Skeletal muscle cell (primary cell): ENCODE results near the gene WSCD1.

Experiments
- DNase-seq: peaks from one replicate; pipeline ENCODE4 v3.0.0-alpha.2; 2010; ENCODE audit warnings: low read depth
- H3K4me3 ChIP-seq: 2 replicates; pipeline ENCODE4 v1.5.1; 2011; ENCODE audit warnings: low read depth, mild to moderate bottlenecking, control low read depth, low read length, moderate library complexity

WSCD1 gene

GRCh38 chr17:6069539-6070429 lies at the start of gene WSCD1:
WSCD1 (plus strand) TSS chr17:6070379; CDS start chr17:6080659, 10,280 bp downstream.
- no peak for DNase-seq
- peak within 1 kb of the TSS; percentile 54 for H3K4me3 ChIP-seq

- H3K4me3 ChIP-seq: no peak overlapping the region
- no peak for DNase-seq
These were observed 49.2 kb upstream of the WSCD1 start for GRCh38 chr17:6021011-6021400.

- H3K4me3 ChIP-seq: no peak overlapping the region
These were observed 48.6 kb upstream of the WSCD1 start for GRCh38 chr17:6021627-6022026.

GRCh38 chr17:6023036-6023831 lies 46.9 kb upstream of the WSCD1 start:
- DNase-seq: no peak
- H3K4me3 ChIP-seq: no peak overlapping the region

More at GRCh38 chr17:6021627-6022026, 48.6 kb upstream of the WSCD1 start:
- DNase-seq: no peak

GRCh38 chr17:6024576-6024975 lies 45.6 kb upstream of the WSCD1 start:
- no peak overlapping the region for H3K4me3 ChIP-seq
- DNase-seq: no peak

GRCh38 chr17:6027342-6028024 lies 42.7 kb upstream of the WSCD1 start:
- H3K4me3 ChIP-seq: no peak overlapping the region
- no peak for DNase-seq

GRCh38 chr17:6028294-6028693 lies 41.9 kb upstream of the WSCD1 start:
- no peak for DNase-seq
- no peak overlapping the region for H3K4me3 ChIP-seq

GRCh38 chr17:6035801-6036394 lies 34.3 kb upstream of the WSCD1 start:
- DNase-seq: no peak
- H3K4me3 ChIP-seq: no peak overlapping the region

GRCh38 chr17:6040504-6040903 lies 29.7 kb upstream of the WSCD1 start:
- no peak overlapping the region for H3K4me3 ChIP-seq
- no peak for DNase-seq

- H3K4me3 ChIP-seq: no peak overlapping the region
- no peak for DNase-seq
These were observed 28.9 kb upstream of the WSCD1 start for GRCh38 chr17:6041246-6041645.

- no peak overlapping the region for H3K4me3 ChIP-seq
- no peak for DNase-seq
These were observed 26.8 kb upstream of the WSCD1 start for GRCh38 chr17:6043405-6043804.

GRCh38 chr17:6044261-6044660 lies 25.9 kb upstream of the WSCD1 start:
- H3K4me3 ChIP-seq: no peak overlapping the region
- no peak for DNase-seq

GRCh38 chr17:6045621-6046357 lies 24.4 kb upstream of the WSCD1 start:
- H3K4me3 ChIP-seq: no peak overlapping the region
- no peak for DNase-seq

GRCh38 chr17:6046431-6046830 lies 23.7 kb upstream of the WSCD1 start:
- no peak overlapping the region for H3K4me3 ChIP-seq
- no peak for DNase-seq

- no peak for DNase-seq
- H3K4me3 ChIP-seq: no peak overlapping the region
These were observed 23.2 kb upstream of the WSCD1 start for GRCh38 chr17:6046931-6047330.

GRCh38 chr17:6047966-6048365 lies 22.2 kb upstream of the WSCD1 start:
- DNase-seq: peak; percentile 41

GRCh38 chr17:6048486-6048885 lies 21.7 kb upstream of the WSCD1 start:
- no peak for DNase-seq
- H3K4me3 ChIP-seq: no peak overlapping the region

More at GRCh38 chr17:6047966-6048365, 22.2 kb upstream of the WSCD1 start:
- H3K4me3 ChIP-seq: no peak overlapping the region

- H3K4me3 ChIP-seq: no peak overlapping the region
- no peak for DNase-seq
These were observed 17.3 kb upstream of the WSCD1 start for GRCh38 chr17:6052926-6053325.

GRCh38 chr17:6054372-6054771 lies 15.8 kb upstream of the WSCD1 start:
- no peak overlapping the region for H3K4me3 ChIP-seq
- DNase-seq: no peak
